COLO668 (cell line): ENCODE data around the gene FAM120C.

Source experiments
- DNase-seq: peaks from one replicate; lab custom pipeline; 2025; ENCODE audit not compliant: unreplicated experiment; lab: John Stamatoyannopoulos, UW

Gene FAM120C

DNA sequence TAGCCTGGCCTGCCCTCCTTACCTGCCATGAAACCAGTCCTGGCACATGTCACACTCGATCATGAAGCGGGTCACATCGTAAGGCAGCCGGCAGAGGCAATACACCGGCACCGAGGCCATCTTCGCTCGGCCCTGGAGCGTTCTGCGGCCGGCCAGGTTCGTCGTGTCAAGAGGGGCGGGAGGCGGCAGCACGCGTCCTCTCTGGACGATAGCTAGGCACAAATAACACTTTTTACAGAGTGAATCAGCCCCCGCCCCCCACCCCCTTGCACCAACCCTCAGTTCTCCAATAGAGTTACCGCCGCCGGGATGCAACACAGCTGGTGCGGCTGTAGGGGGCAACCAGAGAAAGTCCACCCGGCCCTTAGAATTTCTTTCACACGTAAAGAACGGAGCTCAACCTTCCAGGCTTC lies 140.4 kb downstream of the FAM120C start:
- DNase-seq = peak; percentile 47

DNA sequence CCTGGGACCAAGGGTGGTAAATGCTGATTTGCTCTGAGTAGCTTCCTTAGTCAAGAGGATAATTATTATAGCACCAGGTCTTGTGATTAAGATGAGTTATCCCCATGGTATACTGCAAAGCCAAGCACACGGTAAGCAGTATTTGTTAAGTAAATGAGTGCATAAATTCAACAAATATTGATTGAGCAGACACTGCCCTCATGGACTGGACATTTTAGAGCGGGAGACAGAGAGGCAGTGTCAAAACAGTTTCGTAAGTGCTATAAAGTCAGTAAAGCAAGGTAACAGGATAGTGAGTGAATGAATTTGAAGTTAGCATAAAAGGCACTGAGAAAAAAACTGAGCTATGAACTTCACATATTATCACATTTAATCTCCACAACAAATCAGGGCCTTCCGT lies 152.7 kb downstream of the FAM120C start:
- no peak for DNase-seq

DNA sequence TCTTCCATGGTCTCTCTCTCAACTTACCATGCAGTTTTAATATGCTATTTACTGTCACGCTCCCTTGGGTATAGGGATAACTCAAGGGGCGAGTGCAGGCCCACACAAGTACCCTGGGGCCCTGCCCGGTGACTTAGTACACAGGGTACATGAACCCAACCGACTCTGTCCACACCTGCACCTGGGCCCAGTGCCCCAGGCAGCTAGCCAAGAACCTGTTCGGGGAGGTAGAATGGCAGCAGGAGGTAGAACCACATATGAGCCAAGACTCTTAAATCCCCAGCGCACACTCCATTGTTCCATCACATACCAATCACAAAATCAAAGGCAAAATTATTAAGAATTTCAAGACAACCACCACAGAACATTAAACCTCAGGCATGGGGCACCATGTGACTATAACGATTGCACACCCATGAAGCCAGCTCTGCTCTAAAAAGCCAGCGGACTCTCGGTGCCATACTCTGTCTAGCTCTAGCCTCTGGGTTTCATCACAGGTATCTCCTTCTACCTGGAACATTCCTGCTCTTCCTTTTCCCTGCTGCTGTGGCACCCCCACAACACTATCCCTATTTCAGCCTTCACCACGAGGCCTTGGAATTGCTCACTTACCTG lies 153.4 kb downstream of the FAM120C start:
- peak; percentile 67 for DNase-seq

DNA sequence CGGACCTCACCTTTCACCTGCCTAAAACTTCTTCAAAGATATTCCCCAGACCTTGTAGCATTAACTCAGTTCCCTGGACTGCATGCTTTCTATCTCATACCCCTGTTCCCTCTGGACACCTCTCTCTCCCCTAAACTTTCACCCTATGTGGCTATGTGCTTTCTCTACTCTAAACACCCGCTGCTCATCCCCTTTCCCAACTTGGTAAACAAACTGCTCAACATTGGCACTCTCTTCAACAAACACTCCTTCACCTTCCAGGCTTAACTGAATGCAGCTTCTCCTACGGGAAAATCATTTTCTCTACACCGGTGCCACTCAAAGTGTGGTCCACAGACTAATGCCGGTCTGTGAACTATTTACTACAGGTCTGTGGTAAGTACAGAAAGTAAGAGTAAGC lies 158.7 kb downstream of the FAM120C start:
- DNase-seq = no peak
